ENCODE results near the gene FBN3. TPM values are rescaled to one million over a fixed set of nuclear protein-coding genes. Genes with fewer than 3 reads are reported as not detected.

FBN3 gene
- total RNA-seq, 1 donor from 2014 or later: 0.09 TPM

DNA sequence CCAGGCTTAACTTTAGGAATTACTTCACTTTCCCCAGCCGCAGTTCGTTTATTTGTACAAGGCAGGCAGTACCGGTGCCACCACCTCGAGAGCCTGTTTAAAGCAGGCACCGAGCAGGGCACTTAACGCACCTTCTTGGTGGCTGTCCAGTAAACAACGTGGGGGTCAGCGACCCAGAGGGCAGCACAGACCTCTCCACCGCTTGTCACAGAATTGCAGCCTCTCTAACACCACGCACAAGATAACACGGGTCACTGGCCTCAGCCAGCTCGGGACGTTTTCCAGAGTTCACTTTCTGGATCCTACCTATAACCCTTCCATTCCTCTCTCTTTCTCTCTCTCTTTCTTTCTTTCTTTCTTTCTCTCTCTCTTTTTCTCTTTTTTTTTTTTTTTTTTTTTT is 127.1 kb downstream of the FBN3 start:
- no peak for DNase-seq (ENCODE audit: low spot score)

- DNase-seq (ENCODE audit: low spot score): no peak
Measured at GRCh38 chr19:8021374-8021773, 128.0 kb downstream of the FBN3 start.

DNA sequence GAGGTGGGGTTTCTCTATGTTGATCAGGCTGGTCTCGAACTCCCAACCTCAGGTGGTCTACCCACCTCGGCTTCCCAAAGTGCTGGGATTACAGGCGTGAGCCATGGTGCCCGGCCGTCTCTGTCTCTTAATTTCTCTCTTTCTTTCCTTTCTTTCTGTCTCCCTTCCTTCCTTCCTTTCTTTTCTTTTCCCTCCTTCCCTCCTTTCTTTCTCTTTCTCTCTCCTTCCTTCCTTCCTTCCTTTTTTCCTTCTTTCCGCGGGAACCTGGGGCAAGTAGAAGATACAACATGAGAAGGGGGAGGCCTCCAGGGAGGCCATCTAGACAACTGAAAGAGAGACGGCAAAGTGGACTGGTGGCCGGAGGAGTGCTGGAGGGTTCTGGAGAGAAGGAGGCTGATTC is 128.7 kb downstream of the FBN3 start:
- DNase-seq (ENCODE audit: low spot score): no peak

DNA sequence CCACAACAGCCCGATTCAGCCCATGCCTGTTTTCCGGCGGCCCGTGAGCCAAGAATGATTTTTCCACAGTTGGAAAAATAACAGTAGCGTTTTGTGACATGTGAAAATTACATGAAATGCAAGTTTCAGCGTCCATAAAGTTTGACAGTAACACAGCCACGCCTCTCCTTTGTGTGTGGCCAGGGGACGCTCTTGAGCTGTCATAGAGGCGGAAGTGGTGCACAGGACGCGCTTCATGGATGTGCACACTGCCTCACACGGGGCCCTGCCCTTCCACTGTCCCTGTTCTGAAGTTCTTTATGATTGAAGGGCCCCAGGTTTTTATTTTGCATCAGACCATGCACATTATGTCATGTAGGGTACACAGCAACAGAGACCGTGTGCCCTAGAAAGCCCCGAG is 131.6 kb downstream of the FBN3 start:
- DNase-seq (ENCODE audit: low spot score): no peak

Other genes starting within 250 kb of the FBN3 start
- gene MAP2K7, start 245.7 kb downstream of the FBN3 start, total RNA-seq: 39.1 TPM
- gene TGFBR3L, start 234.8 kb downstream of the FBN3 start, total RNA-seq: 0.52 TPM
- 18.7 TPM for gene SNAPC2, start 229.3 kb downstream of the FBN3 start, total RNA-seq
- 5.9 TPM for gene CTXN1, start 223.5 kb downstream of the FBN3 start, total RNA-seq
- gene TIMM44, start 205.9 kb downstream of the FBN3 start, total RNA-seq: 46.2 TPM
- 68.9 TPM for gene ELAVL1, start 144.0 kb downstream of the FBN3 start, total RNA-seq
- gene CCL25, start 96.8 kb downstream of the FBN3 start, total RNA-seq: not detected
- 20.7 TPM for gene CERS4, start 59.8 kb upstream of the FBN3 start, total RNA-seq
- gene CD320, start 158.8 kb upstream of the FBN3 start, total RNA-seq: 52.2 TPM
- gene NDUFA7, start 171.8 kb upstream of the FBN3 start, total RNA-seq: 45.2 TPM
- gene RPS28, start 171.9 kb upstream of the FBN3 start, total RNA-seq: 1,184 TPM
- gene KANK3, start 193.7 kb upstream of the FBN3 start, total RNA-seq: 7.7 TPM
- 5.3 TPM for gene ANGPTL4, start 214.6 kb upstream of the FBN3 start, total RNA-seq
- gene RAB11B, start 240.8 kb upstream of the FBN3 start, total RNA-seq: 170 TPM

Data from mucosa of gallbladder (tissue), 1 donor.